K562 (cell line): ENCODE data around the gene TRMT44.

ENCODE experiments used
- HDAC2 ChIP-seq: fragments of 450-650 bp; IDR thresholded peaks from 2 replicates; pipeline ENCODE4 v1.6.1; 2016; ENCODE audit warnings: mild to moderate bottlenecking
- SAP30 ChIP-seq: fragments of 200-600 bp; sonication (generic); IDR thresholded peaks from 2 replicates; pipeline ENCODE4 v1.6.1; 2012; ENCODE audit warnings: borderline replicate concordance, low read depth, mild to moderate bottlenecking, moderate library complexity, low read length, control low read depth, inconsistent platforms; ENCODE audit not compliant: insufficient read depth, poor library complexity, severe bottlenecking
- ZC3H8 ChIP-seq: fragments of 450-650 bp; IDR thresholded peaks from 2 replicates; pipeline ENCODE4 v1.6.1; 2017
- ZNF780A ChIP-seq: fragments of 250-450 bp; sonication (Bioruptor Pico); IDR thresholded peaks from 2 replicates; pipeline ENCODE4 v1.5.0; 2021; ENCODE audit warnings: mild to moderate bottlenecking
- TF ChIP-seq, protein P1 (sequence below), 3 experiments: IDR thresholded peaks in 2 of 3; conservative IDR thresholded peaks in 1 of 3; 2 replicates each; pipeline ENCODE4 v1.5.1; 2011 to 2012; ENCODE audit warnings: low read length in 3 of 3, mild to moderate bottlenecking in 3 of 3, control low read depth in 2 of 3, improper control_type of control experiment in 1 of 3, inconsistent platforms in 1 of 3, low read depth in 1 of 3, mixed read lengths in 1 of 3, moderate library complexity in 1 of 3; ENCODE audit not compliant: insufficient read depth in 2 of 3
- TF ChIP-seq, protein P2 (sequence below), 2 experiments: IDR thresholded peaks; 2 replicates each; pipeline ENCODE4 v1.6.1; 2012; ENCODE audit warnings: improper control_type of control experiment in 2 of 2, low read depth in 2 of 2, low read length in 2 of 2, borderline replicate concordance in 1 of 2
- TF ChIP-seq, protein P3 (sequence below): sonication (generic); formaldehyde crosslinking; IDR thresholded peaks from 2 replicates; pipeline ENCODE4 v1.5.0; 2020; ENCODE audit warnings: missing genetic modification reagents

DNA sequence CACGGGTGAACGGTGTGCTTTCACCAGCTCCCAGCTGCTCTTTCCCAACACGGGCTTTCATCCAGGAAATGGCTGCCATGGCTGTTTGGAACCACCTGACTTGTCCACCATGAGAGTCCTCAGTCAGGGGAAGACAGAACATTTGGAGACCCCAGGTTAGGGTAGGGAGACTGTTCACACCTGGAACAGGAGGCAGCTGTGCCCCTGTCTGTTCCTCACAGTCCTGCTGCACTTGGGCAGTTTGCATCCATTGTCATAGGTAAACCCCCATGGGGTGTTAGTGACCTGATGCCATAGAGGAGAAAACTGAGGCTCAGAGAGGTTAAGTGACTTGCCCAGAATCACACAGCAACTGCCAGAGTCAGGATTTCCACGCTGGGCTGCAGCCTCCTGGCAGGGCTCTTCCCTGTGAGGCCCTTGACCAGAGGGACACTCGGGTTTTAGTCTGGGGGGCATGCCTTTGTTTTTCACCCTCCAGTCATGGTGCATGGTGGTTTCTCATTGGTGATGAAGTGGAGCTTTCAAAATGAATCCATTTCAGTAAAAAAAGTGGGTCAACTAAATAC, 54.5 kb downstream of the TRMT44 start:
- TF ChIP-seq ZNF780A = no peak
- TF ChIP-seq, protein P1, sequence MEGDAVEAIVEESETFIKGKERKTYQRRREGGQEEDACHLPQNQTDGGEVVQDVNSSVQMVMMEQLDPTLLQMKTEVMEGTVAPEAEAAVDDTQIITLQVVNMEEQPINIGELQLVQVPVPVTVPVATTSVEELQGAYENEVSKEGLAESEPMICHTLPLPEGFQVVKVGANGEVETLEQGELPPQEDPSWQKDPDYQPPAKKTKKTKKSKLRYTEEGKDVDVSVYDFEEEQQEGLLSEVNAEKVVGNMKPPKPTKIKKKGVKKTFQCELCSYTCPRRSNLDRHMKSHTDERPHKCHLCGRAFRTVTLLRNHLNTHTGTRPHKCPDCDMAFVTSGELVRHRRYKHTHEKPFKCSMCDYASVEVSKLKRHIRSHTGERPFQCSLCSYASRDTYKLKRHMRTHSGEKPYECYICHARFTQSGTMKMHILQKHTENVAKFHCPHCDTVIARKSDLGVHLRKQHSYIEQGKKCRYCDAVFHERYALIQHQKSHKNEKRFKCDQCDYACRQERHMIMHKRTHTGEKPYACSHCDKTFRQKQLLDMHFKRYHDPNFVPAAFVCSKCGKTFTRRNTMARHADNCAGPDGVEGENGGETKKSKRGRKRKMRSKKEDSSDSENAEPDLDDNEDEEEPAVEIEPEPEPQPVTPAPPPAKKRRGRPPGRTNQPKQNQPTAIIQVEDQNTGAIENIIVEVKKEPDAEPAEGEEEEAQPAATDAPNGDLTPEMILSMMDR (IDR thresholded peaks at IDR 0.05 in 2 of 3, conservative IDR thresholded peaks at IDR 0.05 in 1 of 3; ENCODE audit: insufficient read depth in 2 of 3, low read depth in 1 of 3, low read length in 3 of 3) = no peak
- TF ChIP-seq, protein P2, sequence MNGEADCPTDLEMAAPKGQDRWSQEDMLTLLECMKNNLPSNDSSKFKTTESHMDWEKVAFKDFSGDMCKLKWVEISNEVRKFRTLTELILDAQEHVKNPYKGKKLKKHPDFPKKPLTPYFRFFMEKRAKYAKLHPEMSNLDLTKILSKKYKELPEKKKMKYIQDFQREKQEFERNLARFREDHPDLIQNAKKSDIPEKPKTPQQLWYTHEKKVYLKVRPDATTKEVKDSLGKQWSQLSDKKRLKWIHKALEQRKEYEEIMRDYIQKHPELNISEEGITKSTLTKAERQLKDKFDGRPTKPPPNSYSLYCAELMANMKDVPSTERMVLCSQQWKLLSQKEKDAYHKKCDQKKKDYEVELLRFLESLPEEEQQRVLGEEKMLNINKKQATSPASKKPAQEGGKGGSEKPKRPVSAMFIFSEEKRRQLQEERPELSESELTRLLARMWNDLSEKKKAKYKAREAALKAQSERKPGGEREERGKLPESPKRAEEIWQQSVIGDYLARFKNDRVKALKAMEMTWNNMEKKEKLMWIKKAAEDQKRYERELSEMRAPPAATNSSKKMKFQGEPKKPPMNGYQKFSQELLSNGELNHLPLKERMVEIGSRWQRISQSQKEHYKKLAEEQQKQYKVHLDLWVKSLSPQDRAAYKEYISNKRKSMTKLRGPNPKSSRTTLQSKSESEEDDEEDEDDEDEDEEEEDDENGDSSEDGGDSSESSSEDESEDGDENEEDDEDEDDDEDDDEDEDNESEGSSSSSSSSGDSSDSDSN (IDR thresholded peaks at IDR 0.05; ENCODE audit: borderline replicate concordance in 1 of 2, low read depth in 2 of 2, low read length in 2 of 2) = no peak
- no peak for TF ChIP-seq ZC3H8
- no peak for TF ChIP-seq SAP30
- TF ChIP-seq, protein P3, sequence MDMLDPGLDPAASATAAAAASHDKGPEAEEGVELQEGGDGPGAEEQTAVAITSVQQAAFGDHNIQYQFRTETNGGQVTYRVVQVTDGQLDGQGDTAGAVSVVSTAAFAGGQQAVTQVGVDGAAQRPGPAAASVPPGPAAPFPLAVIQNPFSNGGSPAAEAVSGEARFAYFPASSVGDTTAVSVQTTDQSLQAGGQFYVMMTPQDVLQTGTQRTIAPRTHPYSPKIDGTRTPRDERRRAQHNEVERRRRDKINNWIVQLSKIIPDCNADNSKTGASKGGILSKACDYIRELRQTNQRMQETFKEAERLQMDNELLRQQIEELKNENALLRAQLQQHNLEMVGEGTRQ = no peak
- peak; percentile 63; the same call in 1 of the 2 replicates for TF ChIP-seq HDAC2
